Measurements from ENCODE around the gene RPN2. TPM values are rescaled to one million over a fixed set of nuclear protein-coding genes. Genes with fewer than 3 reads are reported as not detected.
A peak's percentile ranks its signal among the peaks of the same experiment; 100 is the strongest.

The RPN2 gene
- total and polyA plus RNA-seq, 12 donors = 35.7 to 403 (median 224) TPM

- H3K4me1 ChIP-seq (replicated peaks in 1 of 2) = peaks cover 3 to 12% of the 10 kb centered on the region in 2 donors
- 68 to 77% (median 75%) methylated on average over 4 of the region's 4 CpGs for WGBS, 4 donors
- TF ChIP-seq, protein P1, sequence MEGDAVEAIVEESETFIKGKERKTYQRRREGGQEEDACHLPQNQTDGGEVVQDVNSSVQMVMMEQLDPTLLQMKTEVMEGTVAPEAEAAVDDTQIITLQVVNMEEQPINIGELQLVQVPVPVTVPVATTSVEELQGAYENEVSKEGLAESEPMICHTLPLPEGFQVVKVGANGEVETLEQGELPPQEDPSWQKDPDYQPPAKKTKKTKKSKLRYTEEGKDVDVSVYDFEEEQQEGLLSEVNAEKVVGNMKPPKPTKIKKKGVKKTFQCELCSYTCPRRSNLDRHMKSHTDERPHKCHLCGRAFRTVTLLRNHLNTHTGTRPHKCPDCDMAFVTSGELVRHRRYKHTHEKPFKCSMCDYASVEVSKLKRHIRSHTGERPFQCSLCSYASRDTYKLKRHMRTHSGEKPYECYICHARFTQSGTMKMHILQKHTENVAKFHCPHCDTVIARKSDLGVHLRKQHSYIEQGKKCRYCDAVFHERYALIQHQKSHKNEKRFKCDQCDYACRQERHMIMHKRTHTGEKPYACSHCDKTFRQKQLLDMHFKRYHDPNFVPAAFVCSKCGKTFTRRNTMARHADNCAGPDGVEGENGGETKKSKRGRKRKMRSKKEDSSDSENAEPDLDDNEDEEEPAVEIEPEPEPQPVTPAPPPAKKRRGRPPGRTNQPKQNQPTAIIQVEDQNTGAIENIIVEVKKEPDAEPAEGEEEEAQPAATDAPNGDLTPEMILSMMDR (IDR thresholded peaks at IDR 0.05) = no peak
- TF ChIP-seq POLR2A (IDR thresholded peaks at IDR 0.05) = no peak
- DNase-seq = peak in 1 of 7 donors; percentile 50
- intact Hi-C loops (cut with DNase I) = no loop called here
- H3K27ac ChIP-seq = no peak overlapping the region
- H3K9me3 ChIP-seq (replicated peaks in 1 of 3) = no peaks in the 10 kb centered on the region
- no peaks in the 10 kb centered on the region for H3K27me3 ChIP-seq
- H3K36me3 ChIP-seq (replicated peaks in 1 of 2) = peaks cover 0 to 98% of the 10 kb centered on the region in 2 donors
- H3K4me3 ChIP-seq = no peak overlapping the region
Observed at GRCh38 chr20:37236462-37236861, 57.3 kb downstream of the RPN2 start.

DNA sequence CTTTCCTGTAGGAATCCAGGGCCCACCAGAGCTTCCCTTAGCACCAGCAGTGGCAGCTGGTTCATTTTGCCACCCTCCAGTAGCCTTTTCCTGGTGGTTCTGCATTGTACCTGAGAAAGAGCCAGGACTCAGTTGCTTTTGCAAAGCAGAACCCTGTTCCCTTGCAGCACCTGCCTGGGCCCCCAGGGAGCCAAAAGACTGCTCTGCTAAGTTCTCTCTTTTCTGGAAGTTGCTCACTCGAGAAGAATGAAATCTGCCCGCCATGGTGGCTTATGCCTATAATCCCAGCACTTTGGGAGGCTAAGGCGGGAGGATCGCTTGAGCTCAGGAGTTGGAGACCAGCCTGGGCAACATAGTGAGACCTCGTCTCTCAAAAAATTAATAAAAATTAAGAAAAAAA lies 58.5 kb downstream of the RPN2 start:
- peaks cover 3 to 12% of the 10 kb centered on the region in 2 donors for H3K4me1 ChIP-seq (replicated peaks in 1 of 2)
- peaks cover 0 to 98% of the 10 kb centered on the region in 2 donors for H3K36me3 ChIP-seq (replicated peaks in 1 of 2)
- 92 to 99% (median 96%) methylated on average over 5 of the region's 5 CpGs for WGBS, 4 donors

DNA sequence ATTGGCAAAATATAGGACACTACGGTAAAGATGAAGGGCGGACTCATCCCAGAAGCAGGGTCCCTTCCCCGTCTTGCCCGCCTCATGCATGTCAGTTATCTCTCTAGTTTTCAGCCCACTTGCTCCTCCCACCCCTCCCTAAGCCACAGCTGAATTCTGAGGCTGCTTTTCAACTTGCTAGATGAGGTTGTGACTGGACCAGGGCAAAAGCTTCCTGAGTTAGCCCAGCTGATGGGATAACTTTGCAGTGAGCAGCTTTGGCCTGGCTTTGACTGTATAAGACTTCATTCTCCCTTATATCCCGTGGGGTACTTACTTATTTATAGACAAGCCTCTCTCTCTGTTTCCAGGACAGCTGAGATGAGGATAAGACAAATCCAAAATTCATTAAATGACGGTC lies 59.3 kb downstream of the RPN2 start:
- no peak overlapping the region for H3K4me3 ChIP-seq
- H3K4me1 ChIP-seq (replicated peaks in 1 of 2) = peaks cover 3 to 12% of the 10 kb centered on the region in 2 donors
- intact Hi-C loops (cut with DNase I) = no loop called here
- peak in 1 of 7 donors; percentile 17 for DNase-seq
- H3K27me3 ChIP-seq = no peaks in the 10 kb centered on the region
- H3K27ac ChIP-seq = no peak overlapping the region
- peaks cover 0 to 92% of the 10 kb centered on the region in 2 donors for H3K36me3 ChIP-seq (replicated peaks in 1 of 2)
- WGBS, 4 donors = 95 to 96% (median 95%) methylated on average over 6 of the region's 6 CpGs
- TF ChIP-seq, protein P1 (IDR thresholded peaks at IDR 0.05) = no peak
- no peak for TF ChIP-seq POLR2A (IDR thresholded peaks at IDR 0.05)
- no peaks in the 10 kb centered on the region for H3K9me3 ChIP-seq (replicated peaks in 1 of 3)

More for the DNA sequence above, 58.5 kb downstream of the RPN2 start:
- TF ChIP-seq, protein P1 (IDR thresholded peaks at IDR 0.05) = no peak
- TF ChIP-seq POLR2A (IDR thresholded peaks at IDR 0.05) = no peak
- Histone ChIP-seq H3K27me3 (no peaks in the 10 kb centered on the region), H3K4me3 (no peak overlapping the region), H3K9me3 (replicated peaks in 1 of 3) (no peaks in the 10 kb centered on the region), H3K27ac (no peak overlapping the region)
- DNase-seq = peak in 1 of 7 donors; percentile 39
- intact Hi-C loops (cut with DNase I) = no loop called here

- TF ChIP-seq, protein P1 (IDR thresholded peaks at IDR 0.05) = no peak
- no peak for TF ChIP-seq POLR2A (IDR thresholded peaks at IDR 0.05)
- Histone ChIP-seq H3K4me1 (replicated peaks in 1 of 2) (peaks cover 3 to 12% of the 10 kb centered on the region in 2 donors), H3K27ac (no peak overlapping the region), H3K27me3 (no peaks in the 10 kb centered on the region), H3K4me3 (no peak overlapping the region), H3K9me3 (replicated peaks in 1 of 3) (no peaks in the 10 kb centered on the region), H3K36me3 (replicated peaks in 1 of 2) (peaks cover 0 to 86% of the 10 kb centered on the region in 2 donors)
- 79 to 94% (median 84%) methylated on average over 1 of the region's 1 CpG for WGBS, 4 donors
- intact Hi-C loops (cut with DNase I) = no loop called here
- DNase-seq = peak in 1 of 7 donors; percentile 27
Observed at GRCh38 chr20:37238935-37239451, 59.9 kb downstream of the RPN2 start.
